Measurements from ENCODE around the gene ATN1.
A peak's percentile ranks its signal among the peaks of the same experiment; 100 is the strongest.

The ATN1 gene

GRCh38 chr12:6928022-6928702 is 403 bp downstream of the ATN1 start:
- DNase-seq, result no peak

- DNase-seq, result no peak
Observed at GRCh38 chr12:6928703-6929407, 1.1 kb downstream of the ATN1 start.

- DNase-seq, result no peak
Observed at GRCh38 chr12:6929466-6930452, 2.0 kb downstream of the ATN1 start.

- DNase-seq, result no peak
Observed at GRCh38 chr12:6932766-6933165, 5.0 kb downstream of the ATN1 start.

GRCh38 chr12:6934110-6934509 is 6.4 kb downstream of the ATN1 start:
- DNase-seq, result no peak

GRCh38 chr12:6935371-6936193 is 7.8 kb downstream of the ATN1 start:
- DNase-seq, result no peak

- DNase-seq, result no peak
Observed at GRCh38 chr12:6936194-6936635, 8.5 kb downstream of the ATN1 start.

GRCh38 chr12:6936636-6937480 is 9.1 kb downstream of the ATN1 start:
- DNase-seq, result no peak

GRCh38 chr12:6937481-6938352 is 10.0 kb downstream of the ATN1 start:
- peak; percentile 81 for DNase-seq

GRCh38 chr12:6938353-6939190 is 10.8 kb downstream of the ATN1 start:
- DNase-seq, result no peak

GRCh38 chr12:6939191-6939540 is 11.4 kb downstream of the ATN1 start:
- DNase-seq, result no peak

GRCh38 chr12:6941267-6941666 is 13.5 kb downstream of the ATN1 start:
- DNase-seq, result no peak

GRCh38 chr12:6941782-6942181 is 14.0 kb downstream of the ATN1 start:
- DNase-seq, result no peak

GRCh38 chr12:6942331-6942665 is 14.5 kb downstream of the ATN1 start:
- no peak for DNase-seq

GRCh38 chr12:6943389-6943721 is 15.6 kb downstream of the ATN1 start:
- peak; percentile 81 for DNase-seq

- DNase-seq, result peak; percentile 81
Observed at GRCh38 chr12:6943722-6944380, 16.1 kb downstream of the ATN1 start, which contains the start of the genes C12orf57 and RNU7-1. C12orf57 (plus strand) TSS chr12:6944022; CDS start chr12:6944122, 100 bp downstream. RNU7-1 (plus strand) TSS chr12:6943816.

GRCh38 chr12:6944381-6945186 is 16.8 kb downstream of the ATN1 start:
- DNase-seq, result peak; percentile 78

GRCh38 chr12:6945613-6946012 is 17.9 kb downstream of the ATN1 start:
- no peak for DNase-seq
